HG02981 (cell line): ENCODE measurements around the gene MAP4K2.
"Not testable (repeated sequence)": the region's sequence is repeated elsewhere in the genome, so short reads cannot be mapped to it uniquely, and the experiment has no call there.

Experiments
- ATAC-seq: cut with Tn5 transposase; IDR thresholded peaks from one replicate; pipeline ENCODE4 v1.9.1; 2021; ENCODE audit warnings: mild to moderate bottlenecking, moderate library complexity; ENCODE audit not compliant: unreplicated experiment

Gene MAP4K2

DNA sequence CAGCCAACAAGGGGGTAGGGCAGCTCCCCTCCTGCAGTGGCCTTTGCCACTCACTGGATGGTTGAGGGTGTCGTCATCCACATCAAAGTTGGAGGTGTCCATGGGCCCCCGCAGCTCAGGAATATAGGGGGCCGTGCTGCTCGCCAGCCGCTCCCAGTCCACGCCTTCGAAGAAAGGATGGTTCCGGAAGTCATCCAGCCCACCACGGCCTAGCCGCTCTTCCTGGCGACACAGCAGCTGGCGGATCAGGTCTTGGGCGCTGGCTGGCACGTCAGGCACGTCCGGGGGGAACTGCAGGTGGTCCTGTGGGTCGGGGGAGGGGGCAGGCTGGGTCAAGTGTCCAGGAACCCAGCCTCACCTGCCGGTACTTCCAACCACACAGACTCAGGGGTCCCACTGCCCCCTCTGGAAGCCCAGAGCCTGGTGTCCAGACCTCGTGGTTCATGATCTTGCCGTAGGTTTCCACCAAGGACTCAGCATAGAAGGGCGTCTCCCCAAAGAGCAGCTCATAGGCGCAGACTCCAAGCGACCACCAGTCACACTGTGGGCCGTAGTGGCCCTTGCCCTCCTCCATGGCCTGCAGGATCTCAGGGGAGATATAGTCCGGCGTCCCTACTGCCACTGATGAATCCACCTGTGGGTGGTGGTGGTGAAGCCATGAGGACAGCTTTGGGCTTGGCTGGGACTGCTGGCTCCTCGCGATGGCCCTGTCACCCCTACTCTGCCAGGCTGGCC, 35.8 kb upstream of the MAP4K2 start:
- no peak for ATAC-seq

DNA sequence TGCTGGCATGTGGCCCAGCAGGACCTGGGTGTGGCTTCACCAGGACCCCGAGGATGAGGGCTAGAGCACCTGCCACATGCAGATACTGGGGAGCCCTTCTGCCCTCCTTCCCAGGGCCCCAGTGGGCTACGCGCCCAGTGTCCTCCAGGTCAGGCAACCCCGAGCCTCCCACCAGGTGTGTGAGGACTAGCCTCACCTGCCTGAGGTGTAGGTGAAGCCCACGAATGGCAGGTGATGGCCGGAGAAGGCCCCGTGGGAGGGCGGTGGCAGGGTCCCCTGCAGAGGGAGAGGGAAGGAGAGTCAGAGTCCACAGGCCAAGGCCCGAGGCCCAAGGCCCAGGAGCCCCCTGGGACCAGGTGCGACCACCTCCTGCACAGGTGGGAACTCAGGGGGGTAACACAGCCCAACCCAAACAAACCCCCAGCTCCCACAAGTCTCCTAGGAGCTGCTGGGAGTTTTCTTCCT, 34.9 kb upstream of the MAP4K2 start:
- ATAC-seq, result no peak

DNA sequence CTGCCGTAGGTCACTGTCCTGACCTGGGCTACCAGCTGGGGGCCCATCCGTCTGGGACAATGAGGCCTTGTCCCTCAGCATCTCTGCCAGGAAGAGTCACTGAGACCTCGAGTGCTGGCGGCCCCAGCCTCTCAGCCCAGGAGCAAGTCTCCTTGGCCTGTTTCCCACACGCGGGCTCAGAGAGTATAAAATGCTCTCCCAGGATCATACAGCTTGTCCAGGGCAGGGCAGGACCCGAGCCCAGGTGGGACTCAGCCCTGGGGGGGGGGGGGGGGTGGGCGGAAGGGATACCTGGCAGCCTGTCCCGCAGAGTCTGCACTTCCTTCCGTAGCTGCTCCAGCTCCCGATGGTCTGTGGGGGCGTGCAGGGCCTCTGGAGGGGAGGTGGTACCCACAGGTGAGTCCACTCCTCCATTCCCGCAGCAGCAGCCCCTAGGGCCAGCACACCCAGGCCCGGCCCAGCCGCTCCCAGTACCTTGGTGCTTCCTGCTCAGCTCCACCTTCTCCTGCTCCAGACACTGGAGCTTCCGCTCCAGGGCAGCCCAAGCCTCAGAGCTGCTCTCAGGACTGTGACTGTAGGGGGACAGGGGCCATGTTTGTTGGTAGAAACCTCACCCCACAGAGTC, 33.5 kb upstream of the MAP4K2 start:
- no peak for ATAC-seq

DNA sequence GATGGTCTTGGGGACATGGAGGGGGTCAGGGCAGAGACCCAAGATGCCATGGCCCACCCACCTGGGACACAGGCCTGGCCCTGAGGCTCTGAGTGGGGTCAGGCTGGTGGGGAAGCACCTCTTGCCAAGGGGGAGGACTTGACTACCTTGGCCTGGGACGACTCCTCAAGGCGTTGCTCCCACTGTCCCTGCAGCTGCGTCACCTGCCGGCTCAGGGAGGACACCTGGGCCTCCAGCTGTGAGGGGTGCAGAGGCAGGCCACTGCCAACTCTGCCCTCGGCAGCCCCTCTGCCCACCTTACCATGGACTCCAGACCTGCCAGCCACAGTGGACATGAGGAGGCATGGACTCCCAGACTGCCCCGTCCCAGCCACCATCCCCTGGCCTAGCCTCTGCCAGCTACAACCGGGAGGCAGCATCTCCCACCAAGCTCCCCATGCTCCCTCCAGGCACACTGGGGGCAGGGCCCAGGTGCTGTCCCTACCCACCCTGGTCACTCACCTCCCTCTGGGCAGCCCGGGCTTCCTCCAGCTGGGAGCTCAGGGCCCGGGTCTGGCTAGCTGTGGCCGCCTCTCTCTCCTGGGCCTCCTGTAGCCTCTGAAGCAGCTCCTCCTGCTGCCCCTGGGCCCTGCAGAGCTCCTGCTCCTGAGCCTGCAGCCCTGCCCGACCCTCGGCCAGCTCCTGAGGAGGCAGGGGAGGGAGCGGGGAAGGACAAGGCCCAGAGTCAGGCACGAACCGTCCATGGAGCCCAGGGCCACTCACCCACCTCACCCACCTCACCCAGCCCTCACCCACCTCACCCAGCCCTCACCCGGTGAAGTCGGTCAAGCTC, 32.8 kb upstream of the MAP4K2 start:
- ATAC-seq, result no peak

DNA sequence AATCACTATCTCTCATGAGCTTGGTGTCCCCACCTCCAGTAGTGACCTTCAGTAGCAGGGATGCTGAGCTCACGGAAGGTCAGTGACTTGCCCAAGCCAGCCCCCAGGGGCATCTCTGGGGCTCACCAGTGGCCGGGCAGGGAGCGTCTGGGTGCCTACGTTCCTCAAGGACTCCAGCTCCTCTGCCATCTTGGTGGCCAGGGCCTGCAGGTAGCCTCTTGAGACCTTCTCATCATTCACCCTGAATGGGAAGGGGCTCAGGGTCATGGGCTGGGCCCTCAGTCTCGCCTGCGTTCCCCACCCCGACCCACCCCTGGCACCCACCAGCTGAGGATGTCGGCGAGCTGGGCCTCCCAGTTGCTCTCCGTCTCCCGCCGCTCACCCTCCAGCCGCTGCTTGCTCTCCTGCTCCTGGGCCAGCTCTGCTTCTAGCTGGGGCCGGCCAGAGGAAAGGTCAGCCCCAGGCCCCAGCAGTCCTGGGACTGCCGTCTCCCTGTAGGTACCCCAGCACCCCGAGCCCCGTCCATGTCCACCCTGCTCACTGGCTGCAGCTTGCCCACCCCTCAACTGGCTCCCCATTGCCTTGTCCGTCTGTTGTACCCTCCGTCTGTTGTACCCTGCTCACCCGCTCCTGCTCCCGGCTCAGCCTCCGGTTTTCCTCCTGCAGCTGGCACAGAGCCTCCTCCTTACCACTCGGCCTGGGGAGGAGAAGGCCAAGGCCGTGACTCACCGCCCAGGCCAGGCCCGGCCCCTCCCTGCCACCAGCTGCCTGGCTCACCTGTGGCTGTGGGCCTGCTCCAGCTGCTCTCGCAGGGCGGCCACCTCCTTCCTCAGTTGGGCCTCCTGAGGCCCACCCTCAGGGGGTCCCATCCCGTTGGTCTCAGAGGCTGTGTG, 32.0 kb upstream of the MAP4K2 start:
- ATAC-seq, result no peak

DNA sequence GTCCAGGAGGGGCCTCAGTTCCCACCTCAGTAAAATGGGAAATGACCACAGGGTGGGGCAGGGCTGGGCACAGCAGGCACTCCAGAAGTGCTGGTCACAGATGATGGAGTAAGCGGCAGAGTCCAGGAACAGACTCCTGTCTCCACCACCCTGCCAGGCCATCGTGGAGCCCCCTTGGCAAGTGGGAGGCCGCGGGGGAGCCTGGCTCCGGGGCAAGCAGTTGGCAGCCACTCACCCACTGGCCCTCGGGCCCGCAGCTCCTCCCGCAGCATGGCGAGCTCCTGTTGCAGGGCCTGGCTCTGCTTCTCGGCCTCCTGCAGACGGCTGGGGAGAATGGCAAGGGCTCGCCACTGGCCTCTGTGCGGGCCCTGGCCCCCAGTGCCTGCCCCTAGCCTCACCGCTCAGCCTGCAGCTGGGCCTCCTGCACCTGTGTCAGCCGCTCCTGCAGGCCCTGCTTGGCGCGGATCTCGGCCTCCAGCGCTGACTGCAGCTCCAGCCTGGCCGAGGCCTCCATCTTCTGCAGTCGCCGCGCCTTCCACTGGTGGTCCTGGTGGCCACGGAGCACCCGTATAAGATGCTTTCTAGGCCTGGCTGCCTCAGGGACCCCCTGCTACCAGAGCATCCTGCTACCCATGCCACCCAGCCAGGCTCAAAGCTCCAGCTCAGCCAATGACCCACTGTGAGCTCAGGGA, 31.2 kb upstream of the MAP4K2 start:
- no peak for ATAC-seq

DNA sequence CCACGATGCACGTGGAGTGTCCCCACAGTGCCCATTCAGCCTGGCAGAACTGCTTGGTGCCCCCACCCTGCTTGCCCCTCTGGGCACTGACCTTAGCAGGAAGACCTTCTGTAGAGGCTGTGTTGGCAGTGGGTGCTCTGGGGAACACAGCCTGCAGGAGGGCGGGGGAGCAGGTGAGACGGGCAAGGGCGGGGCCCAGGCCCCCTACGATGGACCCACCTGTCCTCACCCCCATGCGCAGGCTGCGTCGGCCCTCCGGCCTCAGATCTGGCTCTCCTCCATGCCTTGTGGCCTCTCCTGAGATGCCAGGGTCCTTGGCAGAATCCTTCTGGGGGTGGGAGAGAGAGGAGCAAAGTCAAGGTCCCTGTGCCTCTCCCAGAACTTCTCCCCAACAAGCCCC, 30.5 kb upstream of the MAP4K2 start:
- ATAC-seq, result no peak

DNA sequence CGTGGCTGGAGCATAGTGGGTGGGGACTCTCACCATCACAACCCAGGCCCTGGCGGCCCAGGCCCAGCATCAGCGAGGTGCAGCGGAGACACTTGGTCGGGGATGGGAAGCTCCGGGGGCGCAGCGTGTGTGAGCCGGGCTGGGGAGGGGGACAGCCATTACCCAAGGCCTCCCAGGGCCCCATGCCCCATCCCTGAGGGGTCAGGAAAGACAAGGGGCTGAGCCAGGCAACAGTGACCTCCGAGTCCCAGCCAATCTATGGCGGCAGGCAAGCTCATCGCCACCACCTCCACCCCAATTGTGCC, 30.1 kb upstream of the MAP4K2 start:
- no peak for ATAC-seq

DNA sequence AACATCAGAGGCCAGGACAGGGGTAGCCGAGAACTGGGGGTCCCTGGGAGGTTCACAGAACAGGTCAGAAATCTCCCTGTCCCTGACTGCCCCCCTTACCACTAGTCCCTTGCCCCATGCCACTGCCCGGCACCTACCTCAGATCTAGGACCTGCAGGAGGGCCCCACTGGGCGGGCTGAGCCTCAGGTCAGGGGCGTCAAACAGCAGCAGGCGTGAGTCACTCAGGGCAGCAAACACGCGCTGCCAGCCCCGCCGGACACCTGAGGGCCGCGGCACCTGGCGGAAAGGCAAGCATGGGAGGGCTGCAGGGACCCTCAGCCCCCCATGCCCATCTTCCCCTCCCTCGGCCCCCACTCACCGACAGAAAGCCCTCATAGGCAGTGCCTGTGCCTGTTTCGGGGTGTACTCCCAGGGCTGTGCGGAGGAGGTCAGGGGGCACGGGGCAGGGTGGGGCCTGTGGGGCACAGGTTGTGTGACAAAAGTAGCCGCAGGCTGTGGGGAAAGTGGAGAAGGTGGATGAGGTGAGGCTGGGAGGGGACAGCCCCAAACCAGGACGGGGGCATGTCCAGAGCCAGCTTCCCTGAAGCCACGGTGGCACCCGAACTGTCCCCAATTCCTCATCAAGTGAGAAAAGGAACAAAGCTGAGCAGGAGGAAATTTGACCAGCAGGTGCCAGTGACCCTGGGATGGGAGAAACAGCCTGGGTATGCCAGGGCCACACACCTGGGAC, 29.6 kb upstream of the MAP4K2 start:
- no peak for ATAC-seq

DNA sequence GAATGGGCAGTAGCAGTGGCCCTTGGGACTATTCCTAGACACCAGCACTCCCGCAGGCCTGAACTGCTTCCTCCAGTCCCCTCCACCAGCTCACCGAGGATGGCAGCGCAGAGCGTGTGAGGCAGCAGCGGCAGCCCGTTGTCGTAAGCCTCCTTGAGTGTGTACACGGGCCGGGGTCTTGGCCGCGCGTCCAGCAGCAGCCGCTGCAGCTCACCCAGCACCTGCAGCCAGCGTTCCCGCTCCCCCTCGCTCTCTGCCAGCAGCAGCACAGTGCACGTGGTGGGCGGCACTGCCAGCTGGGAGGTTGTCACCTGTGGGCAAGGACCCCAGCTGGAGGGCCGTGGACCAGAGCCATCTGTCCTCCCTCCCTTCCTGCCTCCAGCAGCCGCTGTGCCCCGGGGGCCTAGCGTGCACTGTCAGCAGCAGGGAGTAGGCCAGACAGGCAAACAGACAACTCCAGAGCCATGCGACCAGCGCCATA, 28.4 kb upstream of the MAP4K2 start:
- ATAC-seq, result no peak

DNA sequence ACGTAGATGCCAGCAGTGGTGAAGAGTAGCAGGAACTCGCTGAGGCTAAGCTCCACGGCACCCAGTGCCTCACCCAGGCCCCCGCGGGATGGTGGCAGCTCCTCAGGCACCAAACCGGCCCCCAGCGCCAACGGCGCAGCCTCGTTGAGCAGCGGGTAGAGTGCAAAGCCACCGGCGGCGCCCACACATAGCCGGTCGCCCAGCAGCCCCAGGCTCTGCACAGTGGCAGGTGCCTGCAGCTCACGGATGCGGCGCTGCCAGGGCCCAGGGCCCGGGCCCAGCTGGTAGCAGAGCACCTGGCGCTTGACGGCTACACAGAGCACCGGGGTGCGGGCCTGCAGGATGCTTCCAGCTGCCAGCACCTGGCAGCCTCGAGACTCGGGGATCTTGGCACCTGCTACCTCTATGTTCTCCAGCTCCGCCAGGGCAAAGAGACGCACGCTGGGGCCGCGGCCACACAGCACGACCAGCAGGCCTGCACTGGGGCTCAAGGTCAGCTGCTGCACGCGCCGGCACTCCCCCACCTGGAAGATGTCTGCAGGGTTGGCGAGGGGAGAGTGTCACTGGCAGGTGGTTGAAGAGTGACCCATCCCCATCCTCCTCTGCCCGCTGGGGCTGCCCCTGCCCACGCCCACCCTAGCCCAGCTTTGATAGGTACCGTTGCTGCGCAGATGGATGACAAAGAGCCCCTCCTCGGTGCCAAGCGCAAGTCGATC, 26.7 kb upstream of the MAP4K2 start:
- no peak for ATAC-seq

DNA sequence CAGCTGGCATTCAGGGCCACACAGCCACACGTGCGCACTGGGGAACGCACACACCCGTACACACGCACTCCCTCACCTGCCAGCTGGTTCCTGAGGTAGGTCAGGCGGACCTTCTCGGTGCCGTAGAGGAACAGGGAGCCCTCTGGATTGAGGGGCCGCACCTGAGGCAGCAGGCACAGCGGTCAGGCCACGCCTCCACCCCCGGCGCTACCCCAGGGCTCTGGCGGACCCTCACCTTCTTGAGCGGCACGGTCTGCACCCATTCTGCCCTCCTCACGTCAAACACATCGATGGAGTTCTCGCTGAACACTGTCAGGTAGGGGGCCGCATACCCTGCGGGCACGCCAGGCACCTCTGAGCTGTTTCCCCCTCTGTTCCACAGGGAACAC, 24.4 kb upstream of the MAP4K2 start:
- no peak for ATAC-seq

DNA sequence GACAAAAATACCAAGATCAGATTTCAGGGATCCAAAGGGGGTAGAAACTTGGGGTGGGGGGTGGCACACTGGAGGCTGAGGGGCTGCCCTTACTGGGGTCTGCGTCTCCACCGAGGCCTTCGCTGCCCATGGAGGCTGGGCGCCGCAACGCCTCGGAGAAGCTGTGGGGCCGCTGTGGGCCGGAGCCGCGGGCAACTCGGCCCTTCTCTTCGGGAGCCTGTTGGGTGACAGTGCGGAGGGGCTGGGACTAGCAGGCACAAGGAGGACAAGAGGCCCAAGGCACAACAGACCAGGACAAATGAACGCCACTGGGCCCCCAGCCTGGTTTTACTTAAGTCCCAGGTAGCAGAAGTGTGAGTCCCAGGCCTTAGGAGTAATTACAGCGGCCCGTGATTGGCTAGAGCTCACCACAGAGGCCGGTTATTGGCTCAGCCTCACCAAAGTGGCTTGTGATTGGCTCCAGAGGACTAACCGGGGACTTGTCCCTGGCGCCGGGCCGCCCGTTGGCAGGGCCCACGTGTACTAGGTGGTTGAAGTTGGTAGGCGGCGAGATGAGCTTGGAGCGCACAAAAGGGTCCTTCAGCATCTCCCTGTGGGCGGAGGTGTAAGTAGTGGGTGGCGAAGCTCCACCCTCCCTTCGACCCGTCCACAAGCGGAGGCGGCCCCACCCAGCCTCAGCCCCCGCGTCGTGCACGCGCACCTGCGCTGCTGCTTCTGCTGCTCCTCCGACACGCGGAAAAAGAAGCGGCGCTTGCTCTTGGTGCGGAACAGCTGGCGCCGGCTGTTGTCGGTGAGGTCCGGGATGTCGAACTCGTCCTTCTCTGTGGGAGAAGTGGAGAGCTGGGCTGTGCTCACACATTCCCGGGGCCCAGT, 23.8 kb upstream of the MAP4K2 start:
- no peak for ATAC-seq

DNA sequence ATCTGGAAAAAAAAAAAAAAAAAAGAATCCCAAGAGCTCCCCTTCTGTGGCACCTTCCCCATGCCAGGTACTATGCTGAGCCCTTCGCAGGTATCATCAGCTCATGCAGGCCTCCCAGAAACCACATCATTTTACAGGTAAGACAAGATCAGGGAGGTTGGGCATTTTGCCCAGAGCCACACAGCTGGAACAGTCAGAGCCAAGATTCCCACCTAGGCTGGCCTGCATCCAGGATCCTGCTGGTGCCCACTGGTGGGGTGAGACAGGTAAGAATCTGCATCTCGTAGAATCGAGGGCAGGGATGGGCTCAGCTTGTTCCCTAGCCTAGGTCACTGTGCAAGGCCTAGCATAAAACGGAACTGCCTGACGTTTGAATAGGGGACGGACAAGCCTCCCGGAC, 23.0 kb upstream of the MAP4K2 start:
- ATAC-seq, result no peak

DNA sequence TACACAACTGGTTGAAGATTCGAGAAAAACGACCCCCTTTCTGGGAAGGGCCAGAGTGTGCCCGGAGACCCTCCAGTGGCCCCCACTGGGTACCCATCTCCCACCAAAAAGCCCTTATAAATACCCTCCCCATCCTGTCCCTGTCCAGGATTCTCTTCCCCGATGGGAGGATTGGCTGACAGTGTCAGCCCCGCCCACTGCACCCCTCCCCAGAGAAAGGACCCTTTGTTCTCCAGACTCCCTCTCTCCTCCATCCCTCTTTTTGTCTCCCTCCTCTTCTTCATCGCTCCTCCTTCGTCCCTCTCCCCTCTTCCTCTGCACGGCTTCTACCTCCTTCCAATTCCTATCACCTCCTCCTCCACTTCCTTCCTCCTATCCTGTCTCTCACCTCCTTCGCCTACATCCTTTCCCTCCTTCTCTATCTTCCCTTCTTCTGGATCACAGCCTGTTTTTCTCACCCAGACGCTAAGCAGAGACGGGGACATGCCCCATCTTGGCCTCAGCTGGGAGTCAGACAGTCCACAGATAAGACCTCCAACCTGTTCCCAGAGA, 20.6 kb upstream of the MAP4K2 start:
- ATAC-seq, result no peak

DNA sequence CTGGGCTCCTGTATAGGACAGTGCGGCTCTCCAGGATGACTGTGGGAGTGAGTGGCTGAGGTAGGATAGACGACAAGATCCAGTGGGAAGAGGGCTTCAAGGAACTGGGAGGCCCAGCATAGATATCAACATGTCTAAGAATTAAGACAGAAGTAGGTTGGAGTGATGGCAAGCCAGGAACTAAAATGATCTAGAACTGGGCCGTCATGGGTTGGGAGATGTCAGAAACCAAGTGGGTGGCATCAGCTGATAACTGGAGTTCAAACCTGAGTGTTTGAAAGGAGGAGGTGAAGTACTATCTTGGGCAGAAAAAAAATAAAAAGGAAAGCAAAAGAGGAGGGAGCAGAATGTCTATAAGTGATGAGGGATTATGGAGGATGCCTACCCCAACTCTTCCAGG, 14.5 kb upstream of the MAP4K2 start:
- no peak for ATAC-seq

DNA sequence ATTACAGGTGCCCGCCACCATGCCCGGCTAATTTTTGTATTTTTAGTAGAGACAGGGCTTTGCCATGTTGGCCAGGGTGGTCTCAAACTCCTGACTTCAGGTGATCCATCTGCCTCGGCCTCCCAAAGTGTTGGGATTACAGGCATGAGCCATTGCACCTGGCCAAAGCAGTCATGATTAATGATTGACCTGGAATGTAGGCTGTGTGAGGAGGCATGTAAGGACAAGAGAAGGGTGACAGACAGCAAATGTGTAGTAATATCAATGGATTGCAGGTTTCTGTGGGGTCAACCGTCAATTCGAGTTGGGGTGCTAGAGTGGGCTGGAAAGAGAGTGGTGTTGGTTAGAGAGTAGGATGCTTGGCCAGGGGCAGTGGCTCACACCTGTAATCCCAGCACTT, 12.4 kb upstream of the MAP4K2 start:
- ATAC-seq, result not testable (repeated sequence)

DNA sequence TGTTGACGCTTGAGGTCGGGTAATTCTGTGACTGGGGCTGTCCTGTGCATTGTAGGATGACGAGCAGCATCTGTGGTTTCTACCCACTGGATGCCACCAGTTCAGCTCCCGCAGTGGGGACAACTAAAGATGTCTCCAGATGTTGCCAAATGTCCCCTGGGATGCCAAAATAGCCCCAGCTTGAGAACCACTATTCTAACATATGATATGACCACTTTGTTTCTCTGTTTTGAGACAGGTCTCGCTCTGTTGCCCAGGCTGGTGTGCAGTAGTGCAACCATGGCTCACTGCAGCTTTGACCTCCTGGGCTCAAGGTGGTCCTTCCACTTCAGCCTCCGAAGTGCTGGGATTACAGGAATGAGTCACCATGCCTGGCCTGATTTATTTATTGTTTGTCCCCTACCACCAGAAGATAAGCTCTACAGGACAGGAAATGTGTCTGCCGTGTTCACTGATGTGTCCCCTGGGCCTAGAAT, 11.7 kb upstream of the MAP4K2 start:
- ATAC-seq, result peak; percentile 60
